GM18951 (cell line): ENCODE data around the gene ETV6.

Source experiments
- POLR2A ChIP-seq: IDR thresholded peaks from 4 replicates; pipeline ENCODE4 v1.6.1; 2011; ENCODE audit warnings: mild to moderate bottlenecking; ENCODE audit not compliant: insufficient read length, insufficient read depth; ENCODE audit errors: extremely low read depth
- in situ Hi-C: fragments of 300-500 bp; cut with MboI; formaldehyde crosslinking; loops from one replicate; pipeline ENCODE4 v1.12.0; 2022; ENCODE audit warnings: low sequenced_read_pairs, mixed read lengths, inconsistent platforms; ENCODE audit not compliant: unreplicated experiment

ETV6 gene

GRCh38 chr12:11684393-11684792 lies 34.9 kb downstream of the ETV6 start:
- in situ Hi-C loops = no loop called here
- TF ChIP-seq POLR2A = no peak

DNA sequence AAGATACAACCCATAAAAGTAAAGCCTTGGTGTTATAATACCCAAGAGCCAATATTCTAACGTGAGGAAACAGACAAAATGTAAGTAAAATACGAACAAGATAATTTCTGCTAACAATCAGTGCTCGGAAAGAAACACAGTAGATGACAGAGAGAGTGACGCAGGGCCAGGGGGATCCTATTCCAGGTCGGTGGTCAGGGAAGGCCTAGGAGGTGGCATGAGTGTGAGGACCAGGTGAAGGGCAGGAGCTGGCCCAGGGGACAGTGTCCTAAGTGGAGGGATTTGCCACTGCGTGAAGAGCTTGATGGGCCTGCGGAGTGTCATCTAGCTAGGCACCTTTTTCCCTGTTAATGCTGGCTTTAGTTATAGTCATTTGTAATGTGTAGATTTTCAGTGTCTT lies 35.3 kb downstream of the ETV6 start:
- in situ Hi-C loops = no loop called here
- TF ChIP-seq POLR2A = no peak

GRCh38 chr12:11685316-11685715 lies 35.8 kb downstream of the ETV6 start:
- in situ Hi-C loops = no loop called here
- TF ChIP-seq POLR2A = no peak

DNA sequence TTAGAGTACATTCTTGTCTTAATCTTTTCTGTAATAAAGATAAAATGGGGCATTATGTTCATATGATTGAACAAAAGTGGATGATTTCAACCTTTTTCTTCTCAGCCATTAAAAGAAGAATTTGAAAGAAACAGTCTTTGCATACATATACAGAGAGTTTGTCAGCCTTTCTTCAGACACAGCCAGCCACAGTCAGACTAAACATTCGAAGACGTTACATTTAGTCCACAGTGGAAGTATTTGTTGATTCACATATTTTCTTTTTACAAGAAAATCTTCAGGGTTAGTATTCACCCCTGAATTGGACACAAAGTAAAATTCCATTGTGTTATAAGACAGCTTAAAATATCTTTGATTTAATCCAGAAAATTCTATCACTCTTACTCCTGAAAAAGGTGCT lies 36.2 kb downstream of the ETV6 start:
- no peak for TF ChIP-seq POLR2A
- in situ Hi-C loops = no loop called here

- in situ Hi-C loops = no loop called here
- TF ChIP-seq POLR2A = no peak
Observed at GRCh38 chr12:11686120-11686519, 36.6 kb downstream of the ETV6 start.

DNA sequence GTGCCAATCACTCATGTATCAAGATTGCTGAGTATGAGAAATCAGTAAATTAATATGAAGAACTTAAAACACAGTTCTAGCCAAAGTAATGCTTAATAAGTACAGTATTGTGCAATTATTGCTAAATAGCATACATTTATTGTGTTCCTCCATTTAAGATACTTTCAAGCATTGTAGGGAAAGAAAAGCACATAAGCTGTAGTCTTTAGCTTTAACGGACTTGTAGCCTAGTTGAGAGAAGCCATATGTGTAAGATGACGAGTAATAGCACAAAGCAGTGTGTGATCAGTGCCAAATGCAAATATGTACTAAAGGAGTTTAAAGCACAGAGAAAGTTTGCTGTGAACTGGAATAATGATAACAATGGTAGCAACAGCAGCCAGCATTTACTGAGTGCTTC lies 38.1 kb downstream of the ETV6 start:
- in situ Hi-C loops = no loop called here

DNA sequence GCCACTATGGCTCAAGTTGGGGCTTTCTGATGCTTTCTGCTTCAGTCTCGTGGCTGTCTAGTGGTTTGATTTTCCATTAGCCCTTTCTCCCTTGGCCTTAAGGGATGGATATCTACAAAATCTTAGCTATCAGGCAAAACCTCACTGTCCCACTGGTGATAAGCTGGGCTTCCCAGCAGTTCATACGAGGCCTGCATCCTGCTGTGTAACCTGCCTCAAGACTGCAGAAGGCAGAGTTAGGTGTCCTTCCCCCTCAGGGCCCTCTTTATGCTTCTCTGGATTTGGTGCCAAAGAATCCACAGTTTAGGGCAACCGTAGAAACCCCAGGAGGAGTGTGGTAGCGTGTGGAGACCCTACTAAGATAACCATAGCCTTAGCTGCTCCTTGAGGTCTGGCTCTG lies 38.9 kb downstream of the ETV6 start:
- TF ChIP-seq POLR2A = no peak
- in situ Hi-C loops = no loop called here

More for the DNA sequence above, 38.1 kb downstream of the ETV6 start:
- TF ChIP-seq POLR2A = no peak

DNA sequence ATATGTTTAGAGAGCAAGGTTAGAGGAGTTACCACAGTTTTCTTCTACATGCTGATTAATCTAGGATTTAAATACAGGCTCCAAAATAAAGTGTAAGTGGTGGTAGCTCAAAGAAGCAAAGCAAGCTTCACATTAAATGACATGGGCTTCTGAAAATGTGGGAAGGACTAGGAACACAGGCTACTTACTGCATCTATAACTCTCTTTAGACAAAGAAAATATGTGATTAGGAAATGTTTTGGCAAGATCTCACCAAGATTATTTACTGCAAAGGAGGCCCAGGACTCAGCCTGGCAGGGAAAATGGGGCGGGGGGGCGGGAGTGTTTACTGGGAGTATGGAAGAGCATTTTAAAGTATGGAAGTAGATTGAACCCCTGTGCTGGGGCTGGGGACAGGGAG lies 39.4 kb downstream of the ETV6 start:
- in situ Hi-C loops = no loop called here
- TF ChIP-seq POLR2A = no peak

- TF ChIP-seq POLR2A = no peak
- in situ Hi-C loops = no loop called here
Observed at GRCh38 chr12:11689591-11690186, 40.2 kb downstream of the ETV6 start.

DNA sequence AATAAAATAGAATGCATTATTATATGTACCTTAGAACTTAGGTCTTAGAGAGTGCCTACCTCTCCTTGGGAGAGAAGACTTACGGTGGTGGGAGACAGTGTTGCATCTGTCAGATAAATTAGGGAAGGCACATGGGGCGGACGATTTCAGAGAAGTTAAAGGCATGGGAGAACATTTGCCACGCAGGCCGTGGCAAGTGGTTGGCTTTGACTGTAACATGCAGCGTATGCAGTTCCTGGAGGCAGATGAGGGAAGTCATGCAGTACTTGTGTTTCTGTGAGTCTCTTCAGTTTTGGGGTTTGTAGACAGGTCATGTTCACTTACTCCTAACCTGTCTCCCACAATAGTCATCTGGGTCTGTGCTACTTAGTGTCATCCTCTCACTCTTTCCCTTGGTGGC lies 43.6 kb downstream of the ETV6 start:
- in situ Hi-C loops = no loop called here
- no peak for TF ChIP-seq POLR2A

GRCh38 chr12:11693601-11694000 lies 44.1 kb downstream of the ETV6 start:
- TF ChIP-seq POLR2A = no peak
- in situ Hi-C loops = no loop called here

GRCh38 chr12:11694528-11694927 lies 45.1 kb downstream of the ETV6 start:
- no peak for TF ChIP-seq POLR2A
- in situ Hi-C loops = no loop called here

DNA sequence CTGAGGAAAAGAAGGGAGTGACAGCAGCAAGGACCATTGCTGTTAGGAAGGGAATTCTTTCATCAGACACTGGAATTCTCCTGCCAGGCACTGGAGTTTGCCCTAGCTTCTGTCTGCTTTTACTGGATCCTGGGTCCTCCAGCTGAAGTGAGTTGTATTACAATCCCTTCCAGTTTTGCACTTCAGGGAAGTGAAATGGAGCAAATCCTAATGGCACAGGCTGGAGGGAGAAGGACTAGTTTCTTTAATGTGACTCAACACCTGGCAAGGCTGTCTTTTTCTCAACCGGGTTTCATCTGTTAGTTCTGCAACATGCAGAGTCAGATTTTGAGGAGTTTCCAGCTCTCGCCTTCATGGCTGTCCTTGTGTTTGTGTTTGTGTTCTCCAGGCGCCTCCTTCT lies 45.8 kb downstream of the ETV6 start:
- in situ Hi-C loops = no loop called here
- TF ChIP-seq POLR2A = no peak

- in situ Hi-C loops = no loop called here
- no peak for TF ChIP-seq POLR2A
Observed at GRCh38 chr12:11696084-11696483, 46.6 kb downstream of the ETV6 start.

- no peak for TF ChIP-seq POLR2A
- in situ Hi-C loops = no loop called here
Observed at GRCh38 chr12:11697131-11697530, 47.7 kb downstream of the ETV6 start.
